Measurements from ENCODE around the gene PDE11A. TPM values are rescaled to one million over a fixed set of nuclear protein-coding genes. Genes with fewer than 3 reads are reported as not detected.

The PDE11A gene
- total RNA-seq, 1 experiment from 2014 or later, result 0.24 TPM

- DNase-seq (ENCODE audit: low read depth), result no peak
Observed at GRCh38 chr2:177817300-177817699, 255.3 kb downstream of the PDE11A start.

- no peak for DNase-seq (ENCODE audit: low read depth)
Observed at GRCh38 chr2:177816766-177817165, 255.8 kb downstream of the PDE11A start.

GRCh38 chr2:177812713-177813396 lies 259.7 kb downstream of the PDE11A start:
- no peak for DNase-seq (ENCODE audit: low read depth)

- no peak for DNase-seq (ENCODE audit: low read depth)
Observed at GRCh38 chr2:177810906-177811305, 261.7 kb downstream of the PDE11A start.

- no peak for DNase-seq (ENCODE audit: low read depth)
Observed at GRCh38 chr2:177808984-177809809, 263.4 kb downstream of the PDE11A start.

GRCh38 chr2:177806025-177806424 lies 266.6 kb downstream of the PDE11A start:
- DNase-seq (ENCODE audit: low read depth), result no peak

GRCh38 chr2:177799531-177799930 lies 273.0 kb downstream of the PDE11A start:
- no peak for DNase-seq (ENCODE audit: low read depth)

- DNase-seq (ENCODE audit: low read depth), result no peak
Observed at GRCh38 chr2:177797808-177798207, 274.8 kb downstream of the PDE11A start.

- no peak for DNase-seq (ENCODE audit: low read depth)
Observed at GRCh38 chr2:177796654-177797415, 275.7 kb downstream of the PDE11A start.

- DNase-seq (ENCODE audit: low read depth), result no peak
Observed at GRCh38 chr2:177796011-177796410, 276.6 kb downstream of the PDE11A start.

GRCh38 chr2:177785143-177785542 lies 287.4 kb downstream of the PDE11A start:
- peak; percentile 13 for DNase-seq (ENCODE audit: low read depth)

GRCh38 chr2:177784745-177785067 lies 287.9 kb downstream of the PDE11A start:
- DNase-seq (ENCODE audit: low read depth), result no peak

- DNase-seq (ENCODE audit: low read depth), result peak; percentile 4
Observed at GRCh38 chr2:177783835-177784744, 288.5 kb downstream of the PDE11A start.

- DNase-seq (ENCODE audit: low read depth), result no peak
Observed at GRCh38 chr2:177783091-177783490, 289.5 kb downstream of the PDE11A start.

GRCh38 chr2:177782613-177783012 lies 290.0 kb downstream of the PDE11A start:
- DNase-seq (ENCODE audit: low read depth), result no peak

- DNase-seq (ENCODE audit: low read depth), result no peak
Observed at GRCh38 chr2:177778472-177778871, 294.1 kb downstream of the PDE11A start.

GRCh38 chr2:177772529-177772928 lies 300.0 kb downstream of the PDE11A start:
- DNase-seq (ENCODE audit: low read depth), result peak; percentile 32

GRCh38 chr2:177771191-177771590 lies 301.4 kb downstream of the PDE11A start:
- DNase-seq (ENCODE audit: low read depth), result no peak

GRCh38 chr2:177767768-177768167 lies 304.8 kb downstream of the PDE11A start:
- no peak for DNase-seq (ENCODE audit: low read depth)

GRCh38 chr2:177765698-177766097 lies 306.9 kb downstream of the PDE11A start:
- DNase-seq (ENCODE audit: low read depth), result no peak

GRCh38 chr2:177763531-177764265 lies 308.9 kb downstream of the PDE11A start:
- peak; percentile 75 for DNase-seq (ENCODE audit: low read depth)

Data from RPMI7951 (cell line).